ENCODE measurements around the gene TRIP12. TPM values are rescaled to one million over a fixed set of nuclear protein-coding genes. Genes with fewer than 3 reads are reported as not detected.

Gene TRIP12
- total RNA-seq, 1 experiment from 2014 or later = 265 TPM

- no peak for DNase-seq (ENCODE audit: unreplicated experiment)
- no peak overlapping the region for H3K27ac Mint-ChIP-seq (ENCODE audit: low read depth, unreplicated experiment)
- intact Hi-C loops (cut with micrococcal nuclease) = no loop called here
- POLR2A ChIA-PET = interaction anchor here (0.6 kb wide), 1 partner anchor 16 kb away, joined by 3 read pairs; no protein-coding TSS in a partner anchor
- BruUV-seq (replicated peaks) = no TSS peak
- H3K4me1 Mint-ChIP-seq (ENCODE audit: insufficient read depth, unreplicated experiment) = no peaks in the 10 kb centered on the region
- CTCF ChIA-PET = interaction anchor here (0.5 to 0.6 kb wide), 2 partner anchors 237 to 473 kb away, joined by 3 read pairs; no protein-coding TSS in a partner anchor
- H3K36me3 Mint-ChIP-seq (ENCODE audit: insufficient read depth, unreplicated experiment) = no peaks in the 10 kb centered on the region
- TF ChIP-seq, protein P1, sequence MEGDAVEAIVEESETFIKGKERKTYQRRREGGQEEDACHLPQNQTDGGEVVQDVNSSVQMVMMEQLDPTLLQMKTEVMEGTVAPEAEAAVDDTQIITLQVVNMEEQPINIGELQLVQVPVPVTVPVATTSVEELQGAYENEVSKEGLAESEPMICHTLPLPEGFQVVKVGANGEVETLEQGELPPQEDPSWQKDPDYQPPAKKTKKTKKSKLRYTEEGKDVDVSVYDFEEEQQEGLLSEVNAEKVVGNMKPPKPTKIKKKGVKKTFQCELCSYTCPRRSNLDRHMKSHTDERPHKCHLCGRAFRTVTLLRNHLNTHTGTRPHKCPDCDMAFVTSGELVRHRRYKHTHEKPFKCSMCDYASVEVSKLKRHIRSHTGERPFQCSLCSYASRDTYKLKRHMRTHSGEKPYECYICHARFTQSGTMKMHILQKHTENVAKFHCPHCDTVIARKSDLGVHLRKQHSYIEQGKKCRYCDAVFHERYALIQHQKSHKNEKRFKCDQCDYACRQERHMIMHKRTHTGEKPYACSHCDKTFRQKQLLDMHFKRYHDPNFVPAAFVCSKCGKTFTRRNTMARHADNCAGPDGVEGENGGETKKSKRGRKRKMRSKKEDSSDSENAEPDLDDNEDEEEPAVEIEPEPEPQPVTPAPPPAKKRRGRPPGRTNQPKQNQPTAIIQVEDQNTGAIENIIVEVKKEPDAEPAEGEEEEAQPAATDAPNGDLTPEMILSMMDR (IDR thresholded peaks at IDR 0.05; ENCODE audit: unreplicated experiment) = no peak
- H3K27me3 Mint-ChIP-seq (ENCODE audit: insufficient read depth, unreplicated experiment) = peaks cover 11% of the 10 kb centered on the region
- H3K9me3 Mint-ChIP-seq (ENCODE audit: unreplicated experiment) = peaks cover 9% of the 10 kb centered on the region
- H3K4me3 Mint-ChIP-seq (ENCODE audit: unreplicated experiment) = no peak overlapping the region
These were observed 188.1 kb downstream of the TRIP12 start for GRCh38 chr2:229733611-229734245.

DNA sequence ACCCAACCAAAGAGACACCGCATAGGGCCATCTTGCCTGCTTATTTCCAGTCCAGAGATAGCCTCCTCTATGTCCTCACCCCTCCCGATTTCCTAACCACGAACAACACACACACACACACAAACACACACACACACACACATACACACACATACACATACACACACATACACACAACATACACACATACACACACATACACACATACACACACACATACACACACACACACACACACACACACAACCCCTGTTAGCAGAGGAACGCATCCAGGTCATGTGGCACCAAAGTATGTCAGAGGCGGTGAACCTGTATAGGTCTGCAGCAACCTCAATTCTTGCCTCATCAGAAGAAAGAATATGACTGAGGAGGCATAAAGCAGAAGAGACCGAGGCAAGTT, 188.9 kb downstream of the TRIP12 start:
- Mint-ChIP-seq H3K36me3 (ENCODE audit: insufficient read depth, unreplicated experiment) (no peaks in the 10 kb centered on the region), H3K4me3 (ENCODE audit: unreplicated experiment) (no peak overlapping the region), H3K9me3 (ENCODE audit: unreplicated experiment) (peaks cover under 1% of the 10 kb centered on the region), H3K27ac (ENCODE audit: low read depth, unreplicated experiment) (no peak overlapping the region), H3K27me3 (ENCODE audit: insufficient read depth, unreplicated experiment) (peaks cover 11% of the 10 kb centered on the region), H3K4me1 (ENCODE audit: insufficient read depth, unreplicated experiment) (no peaks in the 10 kb centered on the region)
- ChIA-PET CTCF (interaction anchor here (0.6 to 1.0 kb wide), 2 partner anchors 14 to 16 kb away, joined by 3 to 4 read pairs; no protein-coding TSS in a partner anchor), POLR2A (no interaction called here)
- TF ChIP-seq, protein P1 (IDR thresholded peaks at IDR 0.05; ENCODE audit: unreplicated experiment) = no peak
- no peak for DNase-seq (ENCODE audit: unreplicated experiment)
- intact Hi-C loops (cut with micrococcal nuclease) = no loop called here
- BruUV-seq (replicated peaks) = no TSS peak

- peaks cover 11% of the 10 kb centered on the region for H3K27me3 Mint-ChIP-seq (ENCODE audit: insufficient read depth, unreplicated experiment)
- H3K36me3 Mint-ChIP-seq (ENCODE audit: insufficient read depth, unreplicated experiment) = no peaks in the 10 kb centered on the region
- intact Hi-C loops (cut with micrococcal nuclease) = no loop called here
- TF ChIP-seq, protein P1 (IDR thresholded peaks at IDR 0.05; ENCODE audit: unreplicated experiment) = no peak
- no peaks in the 10 kb centered on the region for H3K9me3 Mint-ChIP-seq (ENCODE audit: unreplicated experiment)
- CTCF ChIA-PET = interaction anchor here (0.9 to 1.0 kb wide), 2 partner anchors 9 to 15 kb away, joined by 3 to 4 read pairs; no protein-coding TSS in a partner anchor
- no peak overlapping the region for H3K27ac Mint-ChIP-seq (ENCODE audit: low read depth, unreplicated experiment)
- POLR2A ChIA-PET = interaction anchor here (0.6 kb wide), 1 partner anchor 15 kb away, joined by 3 read pairs; no protein-coding TSS in a partner anchor
- DNase-seq (ENCODE audit: unreplicated experiment) = no peak
- no TSS peak for BruUV-seq (replicated peaks)
- no peaks in the 10 kb centered on the region for H3K4me1 Mint-ChIP-seq (ENCODE audit: insufficient read depth, unreplicated experiment)
- no peak overlapping the region for H3K4me3 Mint-ChIP-seq (ENCODE audit: unreplicated experiment)
These were observed 189.9 kb downstream of the TRIP12 start for GRCh38 chr2:229731916-229732315.

DNA sequence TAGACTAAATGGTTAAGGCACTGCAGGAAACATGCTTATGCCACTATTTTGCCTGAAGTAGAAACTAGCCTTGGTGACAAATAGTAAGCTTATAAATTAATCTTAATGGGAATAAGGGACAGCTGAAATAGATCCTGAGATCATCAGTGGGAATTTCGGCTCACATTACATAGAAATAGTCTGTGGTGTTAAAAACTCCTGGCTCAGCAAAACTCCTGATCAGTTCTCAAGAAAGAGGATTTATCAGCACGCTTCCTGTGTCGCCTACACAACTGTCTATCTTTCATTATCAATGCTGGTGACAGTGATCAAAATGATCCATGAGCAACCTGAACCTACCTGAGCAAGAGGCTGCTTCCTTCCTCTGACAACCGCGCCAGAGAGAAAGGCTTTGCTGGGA, 190.4 kb downstream of the TRIP12 start:
- POLR2A ChIA-PET = interaction anchor here (0.6 kb wide), 1 partner anchor 14 kb away, joined by 3 read pairs; no protein-coding TSS in a partner anchor
- CTCF ChIA-PET = no interaction called here
- no peak for DNase-seq (ENCODE audit: unreplicated experiment)
- peaks cover 11% of the 10 kb centered on the region for H3K27me3 Mint-ChIP-seq (ENCODE audit: insufficient read depth, unreplicated experiment)
- BruUV-seq (replicated peaks) = no TSS peak
- TF ChIP-seq, protein P1 (IDR thresholded peaks at IDR 0.05; ENCODE audit: unreplicated experiment) = no peak
- no peaks in the 10 kb centered on the region for H3K9me3 Mint-ChIP-seq (ENCODE audit: unreplicated experiment)
- intact Hi-C loops (cut with micrococcal nuclease) = no loop called here
- H3K4me1 Mint-ChIP-seq (ENCODE audit: insufficient read depth, unreplicated experiment) = no peaks in the 10 kb centered on the region
- no peaks in the 10 kb centered on the region for H3K36me3 Mint-ChIP-seq (ENCODE audit: insufficient read depth, unreplicated experiment)
- no peak overlapping the region for H3K4me3 Mint-ChIP-seq (ENCODE audit: unreplicated experiment)
- no peak overlapping the region for H3K27ac Mint-ChIP-seq (ENCODE audit: low read depth, unreplicated experiment)
